Stimulated activated memory B cell treated with anti-CD40 and anti-IgM and Interleukin-4, amounts not matched to agents 10 μg/mL and 1 μg/mL and 100 μg/mL, for 72 hours (primary cell): ENCODE measurements around the gene PGLYRP1.

Experiments used
- ATAC-seq: fragments of 150-1000 bp; cut with Tn5 transposase; 2 replicates; pipeline ENCODE4 v1.10.0; 2021
- H3K27ac Mint-ChIP-seq: one replicate; pipeline ENCODE4 v1.8.0; 2022; ENCODE audit warnings: mild to moderate bottlenecking, mixed read lengths
- H3K27me3 Mint-ChIP-seq: one replicate; pipeline ENCODE4 v1.8.0; 2022; ENCODE audit warnings: mixed read lengths
- H3K36me3 Mint-ChIP-seq: one replicate; pipeline ENCODE4 v1.8.0; 2022; ENCODE audit warnings: mixed read lengths
- H3K4me1 Mint-ChIP-seq: one replicate; pipeline ENCODE4 v1.8.0; 2022; ENCODE audit warnings: mixed read lengths
- H3K4me3 Mint-ChIP-seq: one replicate; pipeline ENCODE4 v1.8.0; 2022; ENCODE audit warnings: mild to moderate bottlenecking, moderate library complexity, mixed read lengths
- H3K9me3 Mint-ChIP-seq: one replicate; pipeline ENCODE4 v1.8.0; 2022; ENCODE audit warnings: mixed read lengths

PGLYRP1 gene, protein sequence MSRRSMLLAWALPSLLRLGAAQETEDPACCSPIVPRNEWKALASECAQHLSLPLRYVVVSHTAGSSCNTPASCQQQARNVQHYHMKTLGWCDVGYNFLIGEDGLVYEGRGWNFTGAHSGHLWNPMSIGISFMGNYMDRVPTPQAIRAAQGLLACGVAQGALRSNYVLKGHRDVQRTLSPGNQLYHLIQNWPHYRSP

DNA sequence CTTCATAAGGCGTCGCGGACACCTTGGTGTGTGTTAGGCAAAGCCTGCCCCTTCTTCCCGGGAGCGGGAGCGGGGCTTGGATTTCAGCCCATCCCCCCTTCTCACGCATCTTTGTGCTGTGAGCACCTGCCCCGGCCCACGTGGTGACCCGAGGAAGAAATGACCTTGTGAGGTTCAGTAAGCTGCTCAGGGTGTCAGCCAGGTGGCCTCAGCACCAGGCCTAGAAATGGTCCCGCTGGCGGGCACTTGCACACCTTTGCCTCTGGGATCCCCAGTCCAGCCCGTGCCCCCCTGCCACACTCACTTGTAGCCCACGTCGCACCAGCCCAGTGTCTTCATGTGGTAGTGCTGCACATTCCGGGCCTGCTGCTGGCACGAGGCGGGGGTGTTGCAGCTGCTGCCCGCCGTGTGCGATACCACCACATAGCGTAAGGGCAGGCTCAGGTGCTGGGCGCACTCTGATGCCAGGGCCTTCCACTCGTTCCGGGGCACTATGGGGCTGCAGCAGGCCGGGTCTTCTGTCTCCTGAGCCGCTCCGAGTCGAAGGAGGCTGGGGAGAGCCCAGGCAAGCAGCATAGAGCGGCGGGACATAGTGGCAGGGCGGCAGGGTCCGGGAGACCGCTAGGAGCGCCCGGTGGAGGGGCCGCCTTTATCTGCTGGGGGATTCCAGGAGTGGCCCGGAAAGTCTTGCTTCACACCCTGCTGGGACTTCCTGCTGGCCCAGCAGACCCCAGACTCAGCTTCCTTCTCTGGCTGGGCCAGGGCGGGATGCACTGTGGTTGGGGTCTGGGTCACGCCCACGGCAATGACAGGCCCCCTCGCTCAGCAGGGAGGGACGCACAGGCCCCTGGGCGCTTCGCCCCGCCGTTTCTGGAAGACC lies at the start of gene PGLYRP1:
Gene PGLYRP1, minus strand, starts transcription at position 623 of the 880 bp plus-strand sequence. Its CDS starts 32 bp downstream, at position 591.
- Mint-ChIP-seq H3K9me3 (peaks cover 4% of the 10 kb centered on the region), H3K4me1 (peaks cover 7% of the 10 kb centered on the region), H3K36me3 (peaks cover 25% of the 10 kb centered on the region), H3K27me3 (peaks cover 49% of the 10 kb centered on the region), H3K4me3 (no peak within 1 kb of the TSS), H3K27ac (no peak within 1 kb of the TSS)
- ATAC-seq = no peak

DNA sequence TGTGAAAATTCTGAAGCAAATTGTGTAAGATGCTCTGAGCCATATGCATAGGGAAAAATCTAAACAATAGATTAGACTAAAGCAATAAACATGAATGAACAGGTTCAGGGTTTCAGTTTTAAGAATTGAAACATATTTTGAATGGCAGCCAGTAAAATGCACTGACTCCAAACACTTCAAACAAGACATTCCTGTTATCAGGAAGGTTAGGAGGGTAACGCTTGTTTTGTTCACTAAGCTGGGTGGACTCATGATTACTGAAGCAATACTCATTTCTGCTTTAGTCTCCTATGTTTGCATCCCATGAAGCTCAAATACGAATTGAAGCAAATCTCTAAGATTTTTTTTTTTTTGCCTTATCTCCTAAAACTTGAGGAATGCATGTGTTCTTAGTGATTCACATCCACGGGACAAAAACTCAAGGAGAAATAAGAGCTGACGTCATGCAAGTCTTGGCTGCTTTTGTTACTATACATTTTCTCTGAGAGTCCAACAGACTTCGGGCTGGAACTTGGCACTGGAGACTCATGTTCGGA lies 47.0 kb upstream of the PGLYRP1 start:
- Mint-ChIP-seq H3K4me3 (no peak overlapping the region), H3K27me3 (peaks cover 61% of the 10 kb centered on the region), H3K36me3 (no peaks in the 10 kb centered on the region), H3K27ac (no peak overlapping the region), H3K4me1 (no peaks in the 10 kb centered on the region), H3K9me3 (no peaks in the 10 kb centered on the region)
- no peak for ATAC-seq

DNA sequence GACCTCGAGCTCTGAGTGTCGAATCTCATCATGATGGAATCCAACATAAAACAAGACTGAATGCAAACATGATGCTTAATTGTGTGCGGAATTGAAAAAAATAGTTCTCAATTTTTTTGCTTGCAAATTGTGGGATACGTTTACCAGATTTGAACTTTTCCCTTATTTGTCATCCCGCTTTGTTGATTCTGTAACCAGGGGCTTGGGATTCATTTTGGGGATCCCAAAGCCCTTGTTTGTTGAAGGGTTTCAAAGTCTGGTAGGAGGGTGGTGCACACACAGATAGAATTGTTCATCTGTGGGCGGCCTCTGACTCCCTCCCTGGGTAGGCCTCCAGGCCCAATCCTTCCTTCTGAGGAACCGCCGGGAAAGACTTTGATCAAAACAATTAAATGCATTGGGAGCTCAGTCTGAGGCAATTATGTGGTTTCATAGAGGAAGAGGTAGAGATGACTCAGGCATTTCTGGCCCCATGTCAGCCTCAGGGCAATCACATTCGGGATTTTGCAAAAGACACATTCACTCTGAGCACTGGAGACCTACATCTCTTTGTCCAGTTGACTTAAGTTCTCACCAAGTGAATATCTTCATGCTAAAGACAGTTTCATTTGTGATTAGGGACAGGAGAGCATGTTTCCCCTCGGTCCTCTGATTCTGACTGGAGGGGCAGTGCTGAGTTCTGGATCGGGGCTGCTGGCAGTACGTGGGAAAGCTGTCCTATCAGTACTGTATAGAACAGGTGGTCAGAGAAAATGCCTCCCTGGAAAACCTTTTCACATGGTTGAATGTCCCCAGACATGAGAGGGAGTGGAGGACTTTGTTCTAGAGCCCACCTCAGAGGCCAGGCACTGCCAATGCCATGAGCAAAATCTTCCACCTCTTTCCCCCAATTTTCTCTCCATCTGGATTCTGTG lies 45.7 kb upstream of the PGLYRP1 start:
- H3K36me3 Mint-ChIP-seq = no peaks in the 10 kb centered on the region
- H3K9me3 Mint-ChIP-seq = no peaks in the 10 kb centered on the region
- H3K27ac Mint-ChIP-seq = no peak overlapping the region
- H3K27me3 Mint-ChIP-seq = peaks cover 69% of the 10 kb centered on the region
- H3K4me1 Mint-ChIP-seq = no peaks in the 10 kb centered on the region
- no peak overlapping the region for H3K4me3 Mint-ChIP-seq
- no peak for ATAC-seq

DNA sequence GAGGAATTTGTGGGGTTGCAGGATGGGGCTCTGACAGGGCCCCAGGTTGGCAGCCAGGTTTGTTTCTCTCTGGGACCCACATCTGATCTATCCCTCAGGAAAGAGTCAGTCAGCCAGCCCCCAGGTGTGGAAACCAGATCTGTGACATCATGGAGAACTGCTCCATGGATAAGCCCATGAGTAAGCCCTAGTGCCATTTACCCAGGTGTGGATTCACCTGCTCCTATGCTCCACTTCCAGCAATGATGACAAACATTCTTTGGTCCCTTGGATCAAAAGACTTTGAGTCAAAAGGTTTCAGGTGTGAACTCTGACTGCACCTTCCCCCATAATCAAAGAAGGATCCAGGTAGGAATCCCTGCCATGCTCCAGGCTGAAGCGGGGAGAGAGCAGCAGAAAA lies 44.8 kb upstream of the PGLYRP1 start:
- H3K27me3 Mint-ChIP-seq = peaks cover 65% of the 10 kb centered on the region
- no peak overlapping the region for H3K27ac Mint-ChIP-seq
- no peak overlapping the region for H3K4me3 Mint-ChIP-seq
- H3K9me3 Mint-ChIP-seq = peaks cover 3% of the 10 kb centered on the region
- no peaks in the 10 kb centered on the region for H3K36me3 Mint-ChIP-seq
- no peak for ATAC-seq
- H3K4me1 Mint-ChIP-seq = no peaks in the 10 kb centered on the region

DNA sequence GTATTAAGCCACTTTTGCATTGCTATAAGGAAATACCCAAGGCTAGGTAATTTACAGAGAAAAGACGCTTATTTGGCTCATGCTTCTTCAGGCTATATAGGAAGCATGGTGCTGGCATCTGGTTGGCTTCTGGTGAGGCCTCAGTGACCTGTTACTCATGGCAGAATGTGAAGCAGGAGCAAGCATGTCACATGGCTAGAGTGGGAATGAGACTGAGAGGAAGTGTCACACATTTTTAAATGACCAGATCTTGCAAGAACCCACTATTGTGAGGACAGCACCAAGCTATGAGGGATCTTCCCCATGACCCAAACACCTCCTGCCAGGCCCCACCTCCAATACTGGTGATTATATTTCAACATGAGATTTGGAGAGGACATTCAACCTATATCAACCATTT lies 43.6 kb upstream of the PGLYRP1 start:
- Mint-ChIP-seq H3K27me3 (peaks cover 59% of the 10 kb centered on the region), H3K4me1 (no peaks in the 10 kb centered on the region), H3K27ac (no peak overlapping the region), H3K36me3 (no peaks in the 10 kb centered on the region), H3K4me3 (no peak overlapping the region), H3K9me3 (peaks cover 6% of the 10 kb centered on the region)
- ATAC-seq = no peak

DNA sequence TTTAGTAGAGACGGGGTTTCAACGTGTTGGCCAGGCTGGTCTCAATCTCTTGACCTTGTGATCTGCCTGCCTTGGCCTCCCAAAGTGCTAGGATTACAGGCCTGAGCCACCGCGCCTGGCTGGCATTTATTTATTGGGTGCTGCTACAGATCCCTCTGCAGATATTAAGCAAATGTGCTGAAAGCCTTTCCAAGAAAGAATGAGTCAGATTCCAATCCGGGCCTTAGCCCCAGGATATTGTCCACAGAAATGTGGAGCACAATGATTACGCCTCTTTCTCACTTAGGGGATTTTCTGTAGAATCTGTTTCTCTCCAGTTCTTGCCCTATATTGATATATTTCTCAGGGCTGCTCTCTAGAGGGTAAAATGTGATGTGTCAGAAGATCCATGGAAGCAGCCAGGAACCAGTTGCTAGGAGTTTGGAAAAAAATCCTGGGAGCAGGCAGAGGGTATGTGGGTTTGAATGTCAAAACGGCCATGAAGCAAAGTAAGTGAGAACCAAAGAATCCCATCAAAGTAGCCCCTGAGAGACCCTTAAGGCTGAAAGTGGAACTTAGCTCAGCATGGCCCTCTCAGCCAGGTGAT lies 42.7 kb upstream of the PGLYRP1 start:
- H3K27ac Mint-ChIP-seq = no peak overlapping the region
- peaks cover 50% of the 10 kb centered on the region for H3K27me3 Mint-ChIP-seq
- no peak for ATAC-seq
- H3K4me3 Mint-ChIP-seq = no peak overlapping the region
- no peaks in the 10 kb centered on the region for H3K36me3 Mint-ChIP-seq
- H3K4me1 Mint-ChIP-seq = no peaks in the 10 kb centered on the region
- peaks cover 12% of the 10 kb centered on the region for H3K9me3 Mint-ChIP-seq

DNA sequence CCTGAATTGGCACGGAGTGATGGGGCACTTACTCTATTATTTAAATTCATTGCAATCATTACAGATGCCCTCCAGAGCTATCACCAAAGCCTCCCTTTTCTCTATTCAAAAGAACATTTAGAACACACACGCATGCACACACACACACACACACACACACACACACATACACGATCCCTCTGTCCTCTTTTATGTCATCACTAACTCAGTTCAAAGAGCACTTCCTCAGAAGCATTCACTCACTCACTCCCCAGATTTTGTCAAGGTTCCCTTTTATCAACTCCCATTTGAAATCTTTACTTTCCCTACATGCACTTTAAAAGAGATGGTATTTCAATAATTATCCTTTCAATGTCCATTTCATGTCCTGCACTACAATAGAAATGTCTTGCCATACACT lies 40.3 kb upstream of the PGLYRP1 start:
- no peaks in the 10 kb centered on the region for H3K36me3 Mint-ChIP-seq
- no peak for ATAC-seq
- H3K27me3 Mint-ChIP-seq = peaks cover 36% of the 10 kb centered on the region

DNA sequence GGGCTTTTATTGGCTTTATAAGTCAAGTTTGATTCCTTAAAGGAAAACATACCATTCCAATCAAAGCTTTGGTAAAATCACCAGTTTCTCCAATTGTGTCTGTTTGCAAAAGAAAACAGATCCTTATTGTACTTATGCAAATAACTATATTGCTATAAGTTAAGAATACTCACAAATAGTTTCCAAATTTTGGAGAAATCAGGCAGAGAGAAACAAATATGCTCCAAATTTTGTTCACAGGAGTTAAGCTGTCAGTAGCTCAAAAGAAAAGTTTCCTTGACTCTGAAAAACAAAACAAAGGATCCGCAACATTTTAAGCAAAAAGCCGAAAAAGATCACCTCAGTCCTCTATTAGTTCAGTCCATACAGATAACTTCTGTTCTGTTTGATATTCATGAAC lies 37.2 kb upstream of the PGLYRP1 start:
- Mint-ChIP-seq H3K27me3 (peaks cover 28% of the 10 kb centered on the region), H3K36me3 (no peaks in the 10 kb centered on the region), H3K27ac (no peak overlapping the region), H3K4me3 (no peak overlapping the region), H3K9me3 (peaks cover 12% of the 10 kb centered on the region), H3K4me1 (no peaks in the 10 kb centered on the region)
- no peak for ATAC-seq

More for the DNA sequence above, 40.3 kb upstream of the PGLYRP1 start:
- H3K9me3 Mint-ChIP-seq = peaks cover 12% of the 10 kb centered on the region
- no peak overlapping the region for H3K4me3 Mint-ChIP-seq
- H3K27ac Mint-ChIP-seq = no peak overlapping the region
- H3K4me1 Mint-ChIP-seq = no peaks in the 10 kb centered on the region

DNA sequence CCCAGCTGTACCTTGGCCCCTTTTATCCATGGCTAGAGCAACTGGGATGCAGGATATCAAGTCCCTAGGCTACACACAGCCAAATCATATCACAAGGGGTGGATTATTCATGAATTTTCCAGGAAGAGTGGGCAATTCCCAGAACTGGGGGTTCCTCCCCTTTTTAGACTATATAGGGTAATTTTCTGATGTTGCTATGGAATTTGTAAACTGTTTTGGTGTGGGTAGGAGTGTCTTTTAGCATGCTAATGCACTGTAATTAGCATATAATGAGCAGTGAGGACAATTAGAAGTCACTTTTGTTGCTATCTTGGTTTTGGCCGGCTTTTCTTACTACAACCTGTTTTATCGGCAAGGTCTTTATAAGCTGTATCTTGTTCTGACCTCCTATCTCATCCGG lies 35.9 kb upstream of the PGLYRP1 start:
- Mint-ChIP-seq H3K4me1 (no peaks in the 10 kb centered on the region), H3K9me3 (peaks cover 12% of the 10 kb centered on the region), H3K27me3 (peaks cover 29% of the 10 kb centered on the region), H3K4me3 (no peak overlapping the region), H3K27ac (no peak overlapping the region), H3K36me3 (no peaks in the 10 kb centered on the region)
- no peak for ATAC-seq

DNA sequence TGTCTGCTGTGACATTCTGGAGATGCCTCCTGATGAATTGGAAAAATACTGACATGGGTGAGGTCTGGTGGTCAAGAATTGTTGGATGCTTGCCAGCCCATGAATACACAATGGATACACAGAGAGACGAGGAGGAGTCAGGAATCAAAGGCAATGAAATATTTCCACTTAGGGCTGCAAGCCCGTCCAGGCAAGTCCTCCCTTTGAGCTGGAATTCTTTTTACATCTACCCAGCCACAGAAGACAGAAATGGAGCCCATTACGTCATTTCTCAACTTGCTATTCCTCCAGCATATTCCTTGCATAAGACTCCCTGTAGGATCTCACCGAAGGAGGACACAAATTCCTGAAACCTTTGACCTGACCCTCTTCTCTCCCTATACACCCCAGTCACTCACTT lies 33.7 kb upstream of the PGLYRP1 start:
- H3K27ac Mint-ChIP-seq = no peak overlapping the region
- no peaks in the 10 kb centered on the region for H3K4me1 Mint-ChIP-seq
- H3K36me3 Mint-ChIP-seq = no peaks in the 10 kb centered on the region
- H3K27me3 Mint-ChIP-seq = peaks cover 46% of the 10 kb centered on the region
- ATAC-seq = no peak
- no peak overlapping the region for H3K4me3 Mint-ChIP-seq
- peaks cover 6% of the 10 kb centered on the region for H3K9me3 Mint-ChIP-seq

DNA sequence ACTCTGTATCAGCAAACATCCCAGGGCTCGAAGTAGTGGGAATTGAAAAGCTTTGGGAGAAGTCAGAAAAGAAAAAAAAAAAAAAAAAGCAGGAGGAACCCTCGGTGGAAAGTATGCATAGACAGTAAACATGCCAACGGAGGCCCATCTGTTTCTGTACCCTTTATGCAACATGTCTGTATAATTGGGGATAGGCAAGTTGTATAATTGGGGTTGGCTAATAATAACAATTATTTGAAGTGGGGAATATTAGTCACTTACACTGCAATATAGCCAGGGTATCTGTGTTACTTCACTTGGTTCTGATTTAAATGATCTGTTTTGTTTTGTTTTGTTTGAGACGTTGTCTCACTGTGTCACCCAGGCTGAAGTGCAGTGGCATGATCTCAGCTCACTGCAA lies 30.0 kb upstream of the PGLYRP1 start:
- no peak overlapping the region for H3K27ac Mint-ChIP-seq
- peaks cover 82% of the 10 kb centered on the region for H3K27me3 Mint-ChIP-seq
- H3K4me1 Mint-ChIP-seq = no peaks in the 10 kb centered on the region
- no peaks in the 10 kb centered on the region for H3K36me3 Mint-ChIP-seq
- peaks cover 5% of the 10 kb centered on the region for H3K9me3 Mint-ChIP-seq
- no peak overlapping the region for H3K4me3 Mint-ChIP-seq
- no peak for ATAC-seq

DNA sequence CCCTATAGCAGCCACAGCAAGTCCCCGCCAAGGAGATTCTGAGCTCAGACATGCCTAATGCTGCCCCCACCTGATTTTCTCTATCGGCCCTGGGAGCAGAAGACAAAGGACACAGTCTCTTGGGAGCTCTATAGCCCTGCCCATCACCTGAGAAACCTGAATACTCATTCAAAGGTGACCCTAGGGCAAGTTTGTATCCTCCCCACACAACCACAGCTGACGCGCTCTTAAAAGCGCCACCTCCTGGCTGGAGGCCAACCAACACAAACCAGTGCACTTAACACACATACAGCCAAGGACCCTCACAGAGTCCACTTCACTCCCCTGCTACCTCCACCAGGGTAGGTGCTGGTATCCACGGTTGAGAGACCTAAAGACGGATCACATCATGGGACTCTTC lies 26.7 kb upstream of the PGLYRP1 start:
- H3K4me3 Mint-ChIP-seq = no peak overlapping the region
- no peak for ATAC-seq

DNA sequence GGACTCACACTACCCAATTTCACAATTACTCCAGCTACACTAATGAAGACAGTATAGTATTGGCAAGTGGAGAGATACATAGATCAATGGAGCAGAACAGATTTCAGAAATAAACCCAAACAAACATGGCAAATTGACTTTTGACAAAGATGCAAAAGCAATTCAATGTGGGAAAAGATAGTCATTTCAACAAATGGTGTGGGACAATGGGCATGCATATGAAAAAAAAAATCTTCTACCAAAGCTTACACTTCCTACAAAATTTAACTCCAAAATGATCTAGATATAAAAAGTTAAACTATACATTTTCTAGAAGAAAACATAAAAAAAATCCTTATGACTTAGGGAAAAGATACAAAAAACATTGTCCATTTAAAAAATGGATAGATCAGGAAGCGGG lies 20.7 kb upstream of the PGLYRP1 start:
- H3K27me3 Mint-ChIP-seq = peaks cover 90% of the 10 kb centered on the region
- H3K9me3 Mint-ChIP-seq = peaks cover 8% of the 10 kb centered on the region
- no peak overlapping the region for H3K27ac Mint-ChIP-seq
- ATAC-seq = no peak
- no peak overlapping the region for H3K4me3 Mint-ChIP-seq
- H3K4me1 Mint-ChIP-seq = no peaks in the 10 kb centered on the region
- no peaks in the 10 kb centered on the region for H3K36me3 Mint-ChIP-seq

More for the DNA sequence above, 26.7 kb upstream of the PGLYRP1 start:
- Mint-ChIP-seq H3K36me3 (no peaks in the 10 kb centered on the region), H3K27ac (no peak overlapping the region), H3K27me3 (peaks cover 94% of the 10 kb centered on the region), H3K4me1 (no peaks in the 10 kb centered on the region), H3K9me3 (peaks cover 11% of the 10 kb centered on the region)

DNA sequence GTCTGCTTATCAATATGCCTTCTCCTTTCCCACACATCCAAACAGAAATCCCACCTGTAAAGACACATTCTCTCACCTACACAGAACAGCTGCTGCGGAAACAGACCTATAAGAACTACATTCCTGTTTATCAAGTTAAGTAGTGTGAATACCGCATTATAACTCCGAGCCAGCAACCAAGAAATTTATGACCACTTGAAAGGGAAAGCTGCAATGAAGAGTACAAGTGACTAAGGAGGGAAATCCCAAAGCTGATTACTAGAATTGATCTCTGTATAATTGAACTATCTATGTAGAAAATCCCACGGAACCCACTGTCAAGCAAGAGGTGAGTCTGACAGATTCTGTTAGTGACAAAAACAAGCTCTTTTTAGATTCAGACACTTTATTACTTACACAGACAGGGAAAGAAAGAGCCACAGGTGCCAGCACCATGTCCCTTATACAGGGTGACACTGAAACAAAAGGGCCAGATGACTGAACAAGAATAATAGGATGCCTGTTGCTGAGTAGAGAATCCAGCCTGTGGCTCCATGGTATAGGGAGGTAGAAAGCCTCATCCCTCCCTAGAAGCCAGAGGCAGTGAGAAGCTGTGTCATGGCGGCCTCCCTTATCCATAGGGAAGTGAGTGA lies 19.5 kb upstream of the PGLYRP1 start:
- Mint-ChIP-seq H3K27me3 (peaks cover 80% of the 10 kb centered on the region), H3K4me1 (no peaks in the 10 kb centered on the region)

More for the DNA sequence above, 19.5 kb upstream of the PGLYRP1 start:
- H3K27ac Mint-ChIP-seq = no peak overlapping the region
- H3K9me3 Mint-ChIP-seq = peaks cover 3% of the 10 kb centered on the region
- ATAC-seq = no peak
- no peak overlapping the region for H3K4me3 Mint-ChIP-seq
- no peaks in the 10 kb centered on the region for H3K36me3 Mint-ChIP-seq
